ENCODE data around the gene SLC25A2. TPM values are rescaled to one million over a fixed set of nuclear protein-coding genes. Genes with fewer than 3 reads are reported as not detected.

The SLC25A2 gene
- total and polyA plus RNA-seq, 2 of the 13 experiments (the other 11 are each of a cell fraction or from before 2014, with no cell fraction given): 0.13 TPM; not detected in 1

- WGBS (ENCODE audit: low lambda C conversion rate): 10% methylated on average over 9 of the region's 9 CpGs
- H3K79me2 ChIP-seq (ENCODE audit: insufficient read depth, low read length): no peaks in the 10 kb centered on the region
- FAIRE-seq (no peak), DNase-seq (ENCODE audit: low spot score) (no peak), ATAC-seq (no peak)
- no peaks in the 10 kb centered on the region for H3K27me3 ChIP-seq (ENCODE audit: control insufficient read depth in 1 of 2, insufficient read depth in 2 of 2, low read length in 2 of 2)
- H3K9me3 ChIP-seq (ENCODE audit: low read length): peaks cover 29% of the 10 kb centered on the region
- no peak within 1 kb of the TSS for H2AFZ ChIP-seq (ENCODE audit: low read length)
- TF ChIP-seq STAG1 (CRISPR knock-in tag; IDR thresholded peaks at IDR 0.05): peak; percentile 21; the same call in 1 of the 2 replicates
- TF ChIP-seq, protein P1, sequence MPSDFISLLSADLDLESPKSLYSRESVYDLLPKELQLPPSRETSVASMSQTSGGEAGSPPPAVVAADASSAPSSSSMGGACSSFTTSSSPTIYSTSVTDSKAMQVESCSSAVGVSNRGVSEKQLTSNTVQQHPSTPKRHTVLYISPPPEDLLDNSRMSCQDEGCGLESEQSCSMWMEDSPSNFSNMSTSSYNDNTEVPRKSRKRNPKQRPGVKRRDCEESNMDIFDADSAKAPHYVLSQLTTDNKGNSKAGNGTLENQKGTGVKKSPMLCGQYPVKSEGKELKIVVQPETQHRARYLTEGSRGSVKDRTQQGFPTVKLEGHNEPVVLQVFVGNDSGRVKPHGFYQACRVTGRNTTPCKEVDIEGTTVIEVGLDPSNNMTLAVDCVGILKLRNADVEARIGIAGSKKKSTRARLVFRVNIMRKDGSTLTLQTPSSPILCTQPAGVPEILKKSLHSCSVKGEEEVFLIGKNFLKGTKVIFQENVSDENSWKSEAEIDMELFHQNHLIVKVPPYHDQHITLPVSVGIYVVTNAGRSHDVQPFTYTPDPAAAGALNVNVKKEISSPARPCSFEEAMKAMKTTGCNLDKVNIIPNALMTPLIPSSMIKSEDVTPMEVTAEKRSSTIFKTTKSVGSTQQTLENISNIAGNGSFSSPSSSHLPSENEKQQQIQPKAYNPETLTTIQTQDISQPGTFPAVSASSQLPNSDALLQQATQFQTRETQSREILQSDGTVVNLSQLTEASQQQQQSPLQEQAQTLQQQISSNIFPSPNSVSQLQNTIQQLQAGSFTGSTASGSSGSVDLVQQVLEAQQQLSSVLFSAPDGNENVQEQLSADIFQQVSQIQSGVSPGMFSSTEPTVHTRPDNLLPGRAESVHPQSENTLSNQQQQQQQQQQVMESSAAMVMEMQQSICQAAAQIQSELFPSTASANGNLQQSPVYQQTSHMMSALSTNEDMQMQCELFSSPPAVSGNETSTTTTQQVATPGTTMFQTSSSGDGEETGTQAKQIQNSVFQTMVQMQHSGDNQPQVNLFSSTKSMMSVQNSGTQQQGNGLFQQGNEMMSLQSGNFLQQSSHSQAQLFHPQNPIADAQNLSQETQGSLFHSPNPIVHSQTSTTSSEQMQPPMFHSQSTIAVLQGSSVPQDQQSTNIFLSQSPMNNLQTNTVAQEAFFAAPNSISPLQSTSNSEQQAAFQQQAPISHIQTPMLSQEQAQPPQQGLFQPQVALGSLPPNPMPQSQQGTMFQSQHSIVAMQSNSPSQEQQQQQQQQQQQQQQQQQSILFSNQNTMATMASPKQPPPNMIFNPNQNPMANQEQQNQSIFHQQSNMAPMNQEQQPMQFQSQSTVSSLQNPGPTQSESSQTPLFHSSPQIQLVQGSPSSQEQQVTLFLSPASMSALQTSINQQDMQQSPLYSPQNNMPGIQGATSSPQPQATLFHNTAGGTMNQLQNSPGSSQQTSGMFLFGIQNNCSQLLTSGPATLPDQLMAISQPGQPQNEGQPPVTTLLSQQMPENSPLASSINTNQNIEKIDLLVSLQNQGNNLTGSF (CRISPR knock-in tag; IDR thresholded peaks at IDR 0.05): no peak
- no peak for TF ChIP-seq ZNF230 (CRISPR knock-in tag; IDR thresholded peaks at IDR 0.05)
- peak; percentile 45 for TF ChIP-seq CTCF (CRISPR knock-in tag; IDR thresholded peaks at IDR 0.05)
- H3K4me1 ChIP-seq (ENCODE audit: insufficient read depth, low read length): no peaks in the 10 kb centered on the region
- intact Hi-C loops (cut with micrococcal nuclease; ENCODE audit: unreplicated experiment) (no loop called here), in situ Hi-C loops (cut with HindIII; ENCODE audit: extremely low pct_ligation_motif_present, low pct_unique_long_range_greater_than_20kb) (no loop called here)
- POLR2A ChIA-PET: no interaction called here
- no peak within 1 kb of the TSS for H3K4me3 ChIP-seq (replicated peaks in 1 of 3; ENCODE audit: insufficient read depth in 1 of 3, low read depth in 2 of 3, low read length in 3 of 3)
- no peak within 1 kb of the TSS for H3K4me2 ChIP-seq (ENCODE audit: low read depth, low read length)
- no peak within 1 kb of the TSS for H3K27ac ChIP-seq (ENCODE audit: extremely low read length, insufficient read depth, low read length)
- H4K20me1 ChIP-seq (ENCODE audit: insufficient read depth, low read length): no peaks in the 10 kb centered on the region
- no peak within 1 kb of the TSS for H3K9ac ChIP-seq (ENCODE audit: insufficient read depth, low read depth, low read length)
- CTCF ChIA-PET (ENCODE audit: low intra/inter-chr PET ratio, low total read pairs): interaction anchor here (0.9 kb wide), 1 partner anchor 217 kb away, joined by 3 read pairs; no protein-coding TSS in a partner anchor
- no peaks in the 10 kb centered on the region for H3K36me3 ChIP-seq (replicated peaks in 1 of 2; ENCODE audit: control insufficient read depth in 1 of 2, insufficient read depth in 2 of 2, low read length in 2 of 2)
- BruUV-seq (replicated peaks): no TSS peak
Observed at GRCh38 chr5:141343242-141343952, 39.5 kb upstream of the SLC25A2 start, which contains the start of gene PCDHGA3. Gene PCDHGA3 (plus strand): TSS chr5:141343829. CDS start chr5:141344034, 205 bp downstream.
